ENCODE data around the gene HOMER3.

GRCh38 chr19:18905058-18905456, 36.0 kb downstream of the HOMER3 start:
- TF ChIP-seq CTCF (IDR thresholded peaks at IDR 0.05; ENCODE audit: extremely low read depth in 1 of 2, insufficient read depth in 1 of 2, low read depth in 1 of 2, low read length in 2 of 2) (no peak), POLR2AphosphoS5 (IDR thresholded peaks at IDR 0.05; ENCODE audit: insufficient read depth, low read depth, low read length) (no peak), GATA2 (IDR thresholded peaks at IDR 0.05; ENCODE audit: insufficient read depth, insufficient read length, low read depth, low read length) (no peak), JUN (IDR thresholded peaks at IDR 0.05; ENCODE audit: borderline replicate concordance, insufficient read depth, insufficient read length, low read depth) (no peak), MAX (IDR thresholded peaks at IDR 0.05; ENCODE audit: insufficient read depth, insufficient read length) (no peak), POLR2A (IDR thresholded peaks at IDR 0.05; ENCODE audit: low read depth, low read length) (no peak), EZH2 (IDR thresholded peaks at IDR 0.05; ENCODE audit: borderline replicate concordance, low read depth, low read length, severe bottlenecking) (no peak), FOS (IDR thresholded peaks at IDR 0.05; ENCODE audit: borderline replicate concordance, insufficient read depth, low read length) (no peak), MYC (IDR thresholded peaks at IDR 0.05; ENCODE audit: low read depth, low read length) (no peak)

Measured in endothelial cell of umbilical vein (primary cell).